Measurements from ENCODE around the gene CCDC124.
"Not testable (repeated sequence)": the region's sequence is repeated elsewhere in the genome, so short reads cannot be mapped to it uniquely, and the experiment has no call there.

Gene CCDC124

DNA sequence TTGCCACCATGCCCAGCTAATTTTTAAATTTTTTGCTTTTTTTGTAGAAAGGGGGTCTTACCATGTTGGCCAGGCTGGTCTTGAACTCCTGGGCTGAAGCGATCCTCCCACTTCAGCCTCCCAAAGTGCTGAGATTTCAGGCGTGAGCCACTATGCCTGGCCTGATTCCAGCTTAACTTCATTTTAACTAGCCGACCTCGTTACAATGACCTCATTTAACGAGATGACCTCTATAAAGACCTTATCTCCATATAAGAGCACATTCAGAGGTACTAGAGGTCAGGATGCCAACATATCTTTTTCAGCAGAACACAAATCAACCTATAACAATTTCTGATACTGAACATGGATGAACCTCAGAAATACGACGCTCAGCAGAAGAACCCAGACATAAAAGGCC is 44.7 kb downstream of the CCDC124 start:
- H3K9ac ChIP-seq (ENCODE audit: low read length): no peak overlapping the region
- H3K36me3 ChIP-seq (ENCODE audit: control insufficient read depth, low read depth, low read length): no peaks in the 10 kb centered on the region
- H3K4me3 ChIP-seq (ENCODE audit: low read length): no peak overlapping the region
- H3K4me1 ChIP-seq (ENCODE audit: control insufficient read depth, low read depth, low read length): no peaks in the 10 kb centered on the region
- H3K9me3 ChIP-seq (ENCODE audit: control insufficient read depth, low read depth, low read length): no peaks in the 10 kb centered on the region
- no peak overlapping the region for H3K27ac ChIP-seq (ENCODE audit: low read length)
- no peaks in the 10 kb centered on the region for H3K27me3 ChIP-seq (ENCODE audit: control insufficient read depth, insufficient read depth, low read length)

DNA sequence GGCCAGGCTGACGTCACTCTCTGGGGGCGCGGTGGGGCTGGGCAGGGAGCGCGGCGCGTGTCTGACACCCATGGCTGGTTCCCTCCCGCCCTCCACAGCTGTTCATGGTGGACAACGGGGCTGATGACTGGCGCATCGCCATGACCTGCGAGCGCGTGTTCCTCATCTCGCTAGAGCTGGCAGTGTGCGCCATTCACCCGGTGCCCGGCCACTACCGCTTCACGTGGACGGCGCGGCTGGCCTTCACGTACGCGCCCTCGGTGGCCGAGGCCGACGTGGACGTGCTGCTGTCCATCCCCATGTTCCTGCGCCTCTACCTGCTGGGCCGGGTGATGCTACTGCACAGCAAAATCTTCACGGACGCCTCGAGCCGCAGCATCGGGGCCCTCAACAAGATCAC is 48.8 kb downstream of the CCDC124 start:
- Histone ChIP-seq H3K27me3 (ENCODE audit: control insufficient read depth, insufficient read depth, low read length) (no peaks in the 10 kb centered on the region), H3K4me1 (ENCODE audit: control insufficient read depth, low read depth, low read length) (no peaks in the 10 kb centered on the region), H3K4me3 (ENCODE audit: low read length) (no peak overlapping the region)

DNA sequence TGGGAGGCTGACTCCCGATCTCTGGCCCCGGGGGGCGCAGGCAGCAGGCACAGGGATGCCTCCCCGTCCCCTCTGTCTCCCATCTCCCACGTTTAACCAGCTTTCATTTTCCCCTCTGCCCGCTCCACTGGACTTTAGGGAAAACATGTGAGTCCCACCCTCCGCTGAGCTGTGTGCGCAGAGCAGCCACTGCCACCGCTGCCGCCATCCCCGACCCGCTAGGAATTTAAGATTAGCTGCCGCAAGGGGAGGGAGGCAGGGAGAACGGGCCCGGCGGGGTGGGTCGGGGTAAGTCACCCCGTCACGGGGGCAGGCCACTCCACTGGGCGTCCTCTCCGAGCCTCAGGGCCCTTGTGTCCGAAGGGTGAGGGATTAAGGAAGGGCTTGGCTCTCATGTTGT is 49.6 kb downstream of the CCDC124 start:
- no peak overlapping the region for H3K4me3 ChIP-seq (ENCODE audit: low read length)
- no peak overlapping the region for H3K27ac ChIP-seq (ENCODE audit: low read length)
- H3K27me3 ChIP-seq (ENCODE audit: control insufficient read depth, insufficient read depth, low read length): no peaks in the 10 kb centered on the region
- no peaks in the 10 kb centered on the region for H3K36me3 ChIP-seq (ENCODE audit: control insufficient read depth, low read depth, low read length)
- no peaks in the 10 kb centered on the region for H3K4me1 ChIP-seq (ENCODE audit: control insufficient read depth, low read depth, low read length)
- H3K9me3 ChIP-seq (ENCODE audit: control insufficient read depth, low read depth, low read length): no peaks in the 10 kb centered on the region
- H3K9ac ChIP-seq (ENCODE audit: low read length): no peak overlapping the region

More for the DNA sequence above, 48.8 kb downstream of the CCDC124 start:
- Histone ChIP-seq H3K9ac (ENCODE audit: low read length) (no peak overlapping the region), H3K36me3 (ENCODE audit: control insufficient read depth, low read depth, low read length) (no peaks in the 10 kb centered on the region), H3K27ac (ENCODE audit: low read length) (no peak overlapping the region), H3K9me3 (ENCODE audit: control insufficient read depth, low read depth, low read length) (no peaks in the 10 kb centered on the region)

DNA sequence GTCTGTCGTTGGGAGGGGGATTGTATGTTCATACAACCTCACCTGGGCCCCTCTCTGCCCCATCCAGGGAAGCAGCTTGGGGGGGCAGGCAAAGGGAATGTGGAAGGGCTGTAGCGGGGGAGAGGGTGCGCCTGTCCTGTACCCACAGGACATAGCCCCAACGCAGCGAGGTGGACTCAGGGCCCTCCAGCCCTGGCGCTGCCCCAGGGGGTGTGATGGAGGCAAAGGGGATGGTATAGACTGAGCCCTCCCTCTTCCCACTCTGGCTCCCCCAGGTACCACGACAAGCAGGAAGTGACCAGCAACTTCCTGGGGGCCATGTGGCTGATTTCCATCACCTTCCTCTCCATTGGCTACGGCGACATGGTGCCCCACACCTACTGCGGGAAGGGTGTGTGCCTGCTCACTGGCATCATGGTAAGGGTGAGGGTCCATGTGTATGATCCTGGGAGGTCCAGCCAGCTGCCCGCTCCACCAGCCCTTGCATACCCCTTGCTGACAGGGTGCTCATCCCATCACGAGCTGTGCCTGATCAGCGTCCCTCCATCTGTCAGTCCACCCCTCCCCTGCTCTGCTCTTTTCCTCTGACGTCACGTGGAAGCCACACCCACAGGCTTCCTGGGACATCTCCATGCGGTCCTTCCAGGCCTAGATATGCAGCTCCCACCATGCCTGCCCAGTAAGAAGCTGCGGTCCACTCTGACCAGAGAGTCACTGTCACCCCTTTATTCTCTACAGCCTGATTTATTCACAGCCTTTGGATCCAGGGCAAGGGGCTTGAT is 52.4 kb downstream of the CCDC124 start:
- Histone ChIP-seq H3K9me3 (ENCODE audit: control insufficient read depth, low read depth, low read length) (no peaks in the 10 kb centered on the region), H3K27ac (ENCODE audit: low read length) (no peak overlapping the region), H3K9ac (ENCODE audit: low read length) (no peak overlapping the region), H3K4me3 (ENCODE audit: low read length) (no peak overlapping the region), H3K27me3 (ENCODE audit: control insufficient read depth, insufficient read depth, low read length) (no peaks in the 10 kb centered on the region), H3K4me1 (ENCODE audit: control insufficient read depth, low read depth, low read length) (no peaks in the 10 kb centered on the region), H3K36me3 (ENCODE audit: control insufficient read depth, low read depth, low read length) (no peaks in the 10 kb centered on the region)

DNA sequence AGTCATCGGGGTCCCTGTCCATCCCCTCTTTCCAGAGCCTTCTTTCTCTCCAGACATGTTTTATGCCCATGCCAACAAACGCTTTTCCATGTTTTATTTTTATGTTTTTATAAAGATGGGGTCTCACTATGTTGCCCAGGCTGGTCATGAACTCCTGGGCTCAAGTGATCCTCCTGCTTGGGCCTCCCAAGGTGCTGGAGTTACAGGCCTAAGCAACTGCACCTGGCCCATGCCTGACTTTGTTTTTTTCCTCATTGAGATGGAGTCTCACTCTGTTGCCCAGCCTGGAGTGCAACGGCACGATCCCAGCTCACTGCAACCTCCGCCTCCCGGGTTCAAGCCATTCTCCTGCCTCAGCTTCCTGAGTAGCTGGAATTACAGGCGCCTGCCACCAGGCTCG is 53.8 kb downstream of the CCDC124 start:
- H3K9ac ChIP-seq (ENCODE audit: low read length); H3K36me3 ChIP-seq (ENCODE audit: control insufficient read depth, low read depth, low read length); H3K4me3 ChIP-seq (ENCODE audit: low read length); H3K27ac ChIP-seq (ENCODE audit: low read length); H3K27me3 ChIP-seq (ENCODE audit: control insufficient read depth, insufficient read depth, low read length); H3K4me1 ChIP-seq (ENCODE audit: control insufficient read depth, low read depth, low read length); H3K9me3 ChIP-seq (ENCODE audit: control insufficient read depth, low read depth, low read length): not testable (repeated sequence)

DNA sequence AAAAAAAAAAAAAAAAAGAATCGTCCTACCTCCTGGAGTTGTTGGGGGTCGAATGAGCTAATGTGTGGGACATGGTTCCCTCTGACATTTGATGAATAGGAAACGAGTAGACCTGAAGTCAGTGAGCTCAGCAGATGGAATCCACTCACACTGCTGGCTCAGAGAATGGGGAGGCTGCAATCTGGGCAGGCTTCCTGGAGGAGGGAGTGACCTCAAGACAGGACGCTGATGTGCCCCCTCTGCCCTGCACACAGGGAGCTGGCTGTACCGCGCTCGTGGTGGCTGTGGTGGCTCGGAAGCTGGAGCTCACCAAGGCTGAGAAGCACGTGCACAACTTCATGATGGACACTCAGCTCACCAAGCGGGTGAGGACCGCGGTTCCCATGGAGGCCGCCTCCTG is 55.3 kb downstream of the CCDC124 start:
- no peaks in the 10 kb centered on the region for H3K4me1 ChIP-seq (ENCODE audit: control insufficient read depth, low read depth, low read length)
- H3K9ac ChIP-seq (ENCODE audit: low read length): no peak overlapping the region
- H3K9me3 ChIP-seq (ENCODE audit: control insufficient read depth, low read depth, low read length): no peaks in the 10 kb centered on the region
- no peaks in the 10 kb centered on the region for H3K27me3 ChIP-seq (ENCODE audit: control insufficient read depth, insufficient read depth, low read length)
- no peaks in the 10 kb centered on the region for H3K36me3 ChIP-seq (ENCODE audit: control insufficient read depth, low read depth, low read length)
- no peak overlapping the region for H3K4me3 ChIP-seq (ENCODE audit: low read length)
- no peak overlapping the region for H3K27ac ChIP-seq (ENCODE audit: low read length)

DNA sequence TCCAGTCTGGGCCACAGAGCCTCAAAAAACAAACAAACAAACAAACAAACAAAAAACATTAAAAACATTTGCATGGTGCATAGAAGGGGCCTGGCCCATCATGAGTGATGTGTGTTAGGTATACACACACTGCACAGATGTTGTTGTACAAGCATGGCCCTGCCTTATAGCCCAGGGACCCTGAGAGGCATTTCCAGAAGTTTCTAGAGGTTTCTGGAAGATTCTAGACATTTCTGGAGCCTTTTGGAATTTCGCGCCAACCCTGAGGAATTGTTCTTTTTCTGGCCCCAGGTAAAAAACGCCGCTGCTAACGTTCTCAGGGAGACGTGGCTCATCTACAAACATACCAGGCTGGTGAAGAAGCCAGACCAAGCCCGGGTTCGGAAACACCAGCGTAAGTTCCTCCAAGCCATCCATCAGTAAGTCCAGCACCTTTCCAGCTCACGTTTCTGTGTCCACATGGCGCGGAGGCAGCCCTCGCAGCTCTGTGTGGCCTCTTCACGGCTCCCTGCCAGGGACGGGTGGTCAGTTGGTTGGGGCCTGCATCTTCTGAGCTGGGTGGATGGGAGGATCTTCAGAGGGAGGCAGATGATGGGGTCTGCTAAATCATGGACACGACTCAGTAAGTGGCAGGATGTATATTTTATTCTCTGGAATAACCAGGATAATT is 56.7 kb downstream of the CCDC124 start:
- H3K9ac ChIP-seq (ENCODE audit: low read length): no peak overlapping the region
- H3K9me3 ChIP-seq (ENCODE audit: control insufficient read depth, low read depth, low read length): no peaks in the 10 kb centered on the region
- H3K4me1 ChIP-seq (ENCODE audit: control insufficient read depth, low read depth, low read length): no peaks in the 10 kb centered on the region
- no peaks in the 10 kb centered on the region for H3K27me3 ChIP-seq (ENCODE audit: control insufficient read depth, insufficient read depth, low read length)
- H3K4me3 ChIP-seq (ENCODE audit: low read length): no peak overlapping the region
- H3K36me3 ChIP-seq (ENCODE audit: control insufficient read depth, low read depth, low read length): no peaks in the 10 kb centered on the region
- H3K27ac ChIP-seq (ENCODE audit: low read length): no peak overlapping the region

DNA sequence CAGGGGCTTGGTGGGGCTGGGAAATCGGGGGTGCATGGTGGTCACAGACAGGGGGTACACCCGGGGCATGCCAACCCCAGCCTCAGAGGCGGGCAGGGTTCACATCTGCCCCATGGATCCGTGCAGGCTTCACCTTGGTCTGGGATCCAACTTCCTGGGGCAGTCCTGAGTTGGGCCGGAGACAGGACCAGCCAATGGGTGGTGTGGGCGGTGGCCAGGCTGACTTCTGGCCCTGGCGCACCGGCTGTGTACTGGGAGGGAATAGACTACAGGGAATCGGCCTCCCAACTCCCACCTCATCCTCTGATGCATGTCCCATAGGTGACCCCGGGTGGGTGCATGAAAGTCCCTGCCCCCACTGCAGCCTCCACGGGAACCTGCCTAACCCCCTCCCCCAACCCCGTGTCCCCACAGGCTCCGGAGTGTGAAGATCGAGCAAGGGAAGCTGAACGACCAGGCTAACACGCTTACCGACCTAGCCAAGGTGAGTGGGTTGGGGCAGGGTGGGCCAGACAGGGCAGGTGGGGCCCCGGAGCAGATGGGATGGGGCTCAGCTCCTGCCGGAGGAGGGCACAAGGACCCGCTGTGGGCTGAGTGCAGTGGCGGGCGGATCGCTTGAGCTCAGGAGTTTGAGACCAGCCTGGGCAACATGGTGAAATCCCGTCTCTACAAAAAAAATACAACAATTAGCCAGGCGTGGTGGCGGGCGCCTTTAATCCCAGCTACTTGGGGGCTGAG is 60.4 kb downstream of the CCDC124 start:
- Histone ChIP-seq H3K9me3 (ENCODE audit: control insufficient read depth, low read depth, low read length) (no peaks in the 10 kb centered on the region), H3K27ac (ENCODE audit: low read length) (no peak overlapping the region), H3K27me3 (ENCODE audit: control insufficient read depth, insufficient read depth, low read length) (no peaks in the 10 kb centered on the region), H3K36me3 (ENCODE audit: control insufficient read depth, low read depth, low read length) (no peaks in the 10 kb centered on the region), H3K4me3 (ENCODE audit: low read length) (no peak overlapping the region), H3K4me1 (ENCODE audit: control insufficient read depth, low read depth, low read length) (no peaks in the 10 kb centered on the region), H3K9ac (ENCODE audit: low read length) (no peak overlapping the region)

Measured in iPS-18a (cell line).